ENCODE measurements around the gene GSX1.
"Not testable (repeated sequence)": the region's sequence is repeated elsewhere in the genome, so short reads cannot be mapped to it uniquely, and the experiment has no call there.

GSX1 gene

DNA sequence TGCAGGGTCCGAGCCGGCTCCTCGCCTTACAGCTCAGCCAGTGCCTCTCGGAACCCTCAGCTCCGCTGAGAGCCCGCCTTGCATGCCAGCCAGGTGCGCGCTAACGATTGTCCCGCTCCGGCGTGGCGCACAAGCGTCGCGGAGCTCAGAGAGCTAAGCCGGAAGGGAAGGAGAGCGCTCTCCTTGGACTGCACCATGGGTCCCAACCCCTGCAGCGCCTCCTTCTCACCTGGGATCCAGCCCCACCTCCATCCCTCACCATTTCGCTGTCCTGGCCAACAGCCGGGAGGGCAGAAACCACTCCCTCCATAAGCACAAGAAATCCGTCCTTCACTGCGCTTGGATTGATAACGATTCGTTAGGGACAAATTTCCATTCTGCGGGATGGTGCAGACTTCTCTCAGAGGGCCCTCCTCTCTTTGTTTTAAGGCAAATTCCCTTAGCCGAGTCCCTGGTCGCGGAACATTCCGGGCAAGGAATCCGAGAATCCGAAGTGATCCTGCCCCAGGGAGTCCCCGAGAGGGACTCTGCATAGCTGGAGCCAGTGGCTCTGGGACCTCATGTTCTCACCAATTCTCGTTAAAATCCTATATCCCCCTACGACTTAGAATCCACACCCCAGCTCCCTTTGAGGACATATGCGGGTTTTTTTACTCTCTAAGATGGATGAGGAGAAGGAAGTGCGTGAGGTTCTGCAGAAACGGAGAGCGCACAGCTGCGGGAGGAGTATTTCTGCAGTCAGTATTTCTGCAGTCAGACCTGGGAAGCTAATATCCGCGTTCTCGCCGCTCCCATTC lies 2.8 kb downstream of the GSX1 start:
- no peak for DNase-seq

DNA sequence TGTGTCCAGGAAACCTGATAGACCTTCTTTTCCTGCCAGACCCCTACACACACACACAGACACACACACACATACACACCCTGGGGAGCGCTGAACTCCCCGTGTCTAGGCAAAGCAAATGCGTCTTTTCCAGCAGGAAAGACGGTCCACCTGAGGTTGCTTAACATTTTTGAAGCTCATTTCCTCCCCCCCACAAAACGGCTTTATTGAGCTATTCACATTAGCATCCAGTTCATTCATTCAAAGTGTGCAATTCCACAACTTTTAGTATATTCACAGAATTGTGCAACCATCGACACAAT lies 3.4 kb downstream of the GSX1 start:
- DNase-seq, result no peak

DNA sequence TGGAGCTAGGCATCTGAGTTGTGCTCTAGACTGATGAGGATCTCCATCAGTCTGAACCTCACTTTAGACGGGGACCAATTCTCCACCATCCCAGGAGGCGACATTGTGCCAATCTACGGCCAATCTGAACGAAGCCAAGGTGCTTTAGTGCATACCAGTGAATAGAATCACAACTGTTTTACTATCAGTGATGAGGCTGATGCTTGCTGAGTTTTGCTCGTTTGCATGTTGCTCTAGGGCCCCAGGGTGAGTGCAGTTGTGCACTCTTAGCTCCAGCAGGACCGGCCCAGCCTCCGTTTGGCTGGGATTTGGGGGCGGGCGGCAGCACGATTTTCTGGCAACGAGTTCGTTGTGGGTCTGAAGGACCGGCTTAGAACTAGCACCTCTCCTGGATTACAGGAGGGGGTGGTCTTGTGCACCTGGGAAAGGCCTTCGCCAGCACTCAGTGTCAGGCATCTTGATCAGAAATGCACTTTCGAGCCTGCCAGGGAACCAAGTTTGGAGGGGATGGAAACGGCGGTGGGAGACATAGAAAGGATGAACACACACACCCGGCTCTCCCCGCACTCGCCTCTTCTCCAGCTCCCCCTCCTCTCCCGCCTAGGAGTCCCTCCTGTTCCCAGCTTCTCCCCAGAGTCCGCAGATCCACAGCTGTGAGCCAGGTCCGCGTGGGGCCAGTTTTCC lies 4.4 kb downstream of the GSX1 start:
- no peak for DNase-seq

DNA sequence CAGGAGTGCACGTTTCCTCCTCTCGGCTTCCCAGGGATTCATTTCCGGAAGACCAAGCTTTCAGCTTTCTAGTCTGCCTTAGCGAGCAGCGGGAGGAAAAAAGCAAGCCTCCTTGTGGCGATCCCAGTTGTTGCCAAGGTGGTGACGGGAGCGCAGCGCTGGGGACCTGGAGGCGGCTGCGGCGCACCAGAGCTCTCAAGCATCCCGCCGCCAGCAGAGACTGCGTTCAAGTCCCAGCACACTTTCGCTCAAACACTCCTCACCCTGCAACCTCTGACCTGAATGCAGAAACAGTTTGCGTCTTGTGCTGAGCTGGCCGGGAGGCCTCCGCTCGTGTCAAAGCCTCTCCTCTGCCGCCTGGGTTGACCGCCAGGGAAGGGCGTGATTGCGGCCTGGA lies 4.9 kb downstream of the GSX1 start:
- DNase-seq, result no peak

DNA sequence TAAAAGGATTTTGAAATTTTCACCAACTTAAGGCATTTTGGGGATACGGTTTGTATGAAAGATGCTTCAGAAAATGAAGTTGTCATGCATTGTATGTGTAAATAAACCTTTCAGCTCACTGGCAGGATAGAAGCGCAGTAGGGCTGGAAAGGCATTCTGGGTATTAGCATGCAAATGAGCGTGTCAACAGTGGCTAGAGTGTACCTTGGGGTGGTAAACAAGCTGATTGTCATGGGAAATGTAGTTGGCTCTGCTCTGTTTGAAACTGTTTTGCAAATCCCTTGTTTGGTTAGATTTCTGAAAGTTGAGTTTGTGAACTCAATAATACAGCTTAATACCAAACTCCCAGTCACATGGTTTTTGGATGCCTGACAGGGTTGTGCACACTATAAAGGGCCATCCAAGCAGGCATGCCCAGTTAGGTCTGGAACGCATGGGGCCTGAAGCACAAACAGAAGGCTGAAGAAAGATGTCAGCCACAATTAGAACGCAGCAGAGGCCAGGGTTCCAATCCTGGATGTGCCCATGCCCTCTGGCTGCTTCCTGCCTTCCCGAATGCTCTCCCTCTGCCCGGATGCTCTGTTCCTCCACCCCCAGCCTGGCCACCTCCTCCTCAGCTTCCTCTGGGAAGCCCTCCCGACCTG lies 14.6 kb downstream of the GSX1 start:
- DNase-seq, result no peak

DNA sequence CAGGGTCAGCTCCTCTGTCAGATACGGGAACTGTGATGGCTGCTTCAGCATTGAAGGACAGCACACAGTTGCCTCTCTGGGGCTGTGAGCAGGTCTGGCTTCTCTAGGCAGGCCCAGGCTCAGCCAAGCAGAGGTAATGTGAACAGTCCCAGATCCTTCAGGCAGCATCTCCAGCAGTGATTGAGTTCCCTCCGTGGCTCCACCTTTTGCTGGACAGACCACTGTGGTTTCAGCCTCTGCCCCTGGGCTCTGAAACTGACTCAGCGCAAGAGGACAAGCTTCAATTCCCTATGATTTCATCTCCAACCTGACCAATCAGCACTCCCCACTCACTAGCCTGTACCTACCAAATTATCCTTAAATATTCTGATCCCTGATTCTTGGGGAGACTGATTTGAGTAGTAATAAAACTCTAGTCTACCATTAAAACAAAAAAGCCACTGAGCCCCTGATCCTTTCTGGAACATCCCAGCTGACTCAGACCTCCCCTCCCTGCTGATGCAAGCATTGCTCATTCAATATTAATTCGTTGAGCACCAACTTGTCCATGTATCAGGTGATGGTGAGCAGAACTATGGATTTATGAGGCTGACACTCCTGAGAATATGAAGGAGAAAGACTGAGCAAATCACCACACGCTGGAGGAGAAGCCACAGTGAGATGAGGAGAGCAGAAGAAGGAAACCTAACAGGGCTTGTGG lies 16.7 kb downstream of the GSX1 start:
- no peak for DNase-seq

DNA sequence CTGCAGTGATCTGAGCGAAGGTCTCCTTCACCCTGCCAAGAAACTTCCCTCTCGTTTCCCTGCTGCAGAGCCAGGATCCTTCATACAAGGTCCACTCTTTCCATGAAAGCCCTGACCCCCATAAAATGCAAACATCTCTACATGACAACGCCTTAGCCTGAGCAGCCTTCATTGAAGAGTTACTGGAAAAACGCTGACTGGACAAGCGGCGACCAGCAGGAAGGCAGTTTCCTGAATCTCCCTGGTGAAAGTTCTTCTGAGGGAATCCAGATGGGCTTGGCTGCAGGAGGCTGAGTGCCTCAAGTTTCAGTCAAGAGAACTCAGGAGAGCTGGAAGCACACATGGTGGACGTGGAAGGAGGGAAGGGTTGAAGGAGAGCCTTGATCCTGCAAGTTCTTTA lies 17.7 kb downstream of the GSX1 start:
- no peak for DNase-seq

DNA sequence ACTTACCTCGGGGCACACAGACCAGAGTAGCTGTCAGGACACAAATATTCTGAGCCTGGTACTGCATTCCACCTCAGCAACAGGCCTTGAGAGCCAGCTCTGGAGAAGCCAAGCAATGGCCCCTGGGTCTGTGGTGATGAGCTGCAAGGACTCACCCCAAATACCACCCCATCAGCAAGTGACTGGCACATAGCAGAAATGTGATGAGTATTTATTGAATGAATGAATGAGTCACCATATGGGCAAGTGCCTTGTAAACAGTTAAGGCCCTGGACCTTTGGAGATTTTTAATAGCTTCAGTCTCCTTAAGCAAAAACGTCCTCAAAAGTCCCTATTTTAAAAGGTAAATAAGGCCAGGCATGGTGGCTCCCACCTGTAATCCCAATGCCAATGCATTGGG lies 18.2 kb downstream of the GSX1 start:
- DNase-seq, result no peak

DNA sequence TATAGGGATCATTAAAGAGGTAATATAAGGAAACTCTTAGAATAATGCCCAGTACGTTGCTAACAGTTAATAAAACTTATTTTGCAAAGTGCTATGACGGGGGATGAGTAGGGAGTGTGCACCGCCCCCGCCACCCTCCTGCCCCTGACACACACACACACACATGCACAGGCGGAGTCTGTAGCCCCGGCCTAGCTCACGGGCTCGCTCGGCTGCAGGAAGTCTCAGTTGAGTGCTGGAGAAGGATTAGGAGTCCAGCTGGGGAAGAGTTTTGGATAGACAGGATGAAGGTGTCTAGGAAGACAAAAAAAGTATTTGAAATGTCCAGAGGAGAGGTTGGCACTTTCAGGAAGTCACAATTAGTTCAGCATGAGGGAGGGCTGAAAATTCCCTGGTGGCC lies 21.5 kb downstream of the GSX1 start:
- no peak for DNase-seq

DNA sequence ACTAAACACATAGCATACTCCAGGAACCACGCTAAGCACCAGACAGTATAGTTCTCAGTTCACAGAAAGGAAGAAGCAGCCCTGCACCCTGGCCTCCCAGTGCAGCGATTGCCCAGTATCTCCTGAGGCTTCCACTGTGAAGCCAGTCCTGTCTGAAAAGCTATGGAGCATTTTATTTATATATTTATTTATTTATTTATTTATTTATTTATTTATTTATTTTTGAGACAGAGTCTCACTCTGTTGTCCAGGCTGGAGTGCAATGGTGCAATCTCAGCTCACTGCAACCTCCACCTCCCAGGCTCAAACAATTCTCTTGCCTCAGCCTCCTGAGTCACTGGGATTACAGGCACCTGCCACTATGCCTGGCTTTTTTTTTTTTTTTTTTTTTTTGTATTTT lies 25.5 kb downstream of the GSX1 start:
- DNase-seq, result not testable (repeated sequence)

DNA sequence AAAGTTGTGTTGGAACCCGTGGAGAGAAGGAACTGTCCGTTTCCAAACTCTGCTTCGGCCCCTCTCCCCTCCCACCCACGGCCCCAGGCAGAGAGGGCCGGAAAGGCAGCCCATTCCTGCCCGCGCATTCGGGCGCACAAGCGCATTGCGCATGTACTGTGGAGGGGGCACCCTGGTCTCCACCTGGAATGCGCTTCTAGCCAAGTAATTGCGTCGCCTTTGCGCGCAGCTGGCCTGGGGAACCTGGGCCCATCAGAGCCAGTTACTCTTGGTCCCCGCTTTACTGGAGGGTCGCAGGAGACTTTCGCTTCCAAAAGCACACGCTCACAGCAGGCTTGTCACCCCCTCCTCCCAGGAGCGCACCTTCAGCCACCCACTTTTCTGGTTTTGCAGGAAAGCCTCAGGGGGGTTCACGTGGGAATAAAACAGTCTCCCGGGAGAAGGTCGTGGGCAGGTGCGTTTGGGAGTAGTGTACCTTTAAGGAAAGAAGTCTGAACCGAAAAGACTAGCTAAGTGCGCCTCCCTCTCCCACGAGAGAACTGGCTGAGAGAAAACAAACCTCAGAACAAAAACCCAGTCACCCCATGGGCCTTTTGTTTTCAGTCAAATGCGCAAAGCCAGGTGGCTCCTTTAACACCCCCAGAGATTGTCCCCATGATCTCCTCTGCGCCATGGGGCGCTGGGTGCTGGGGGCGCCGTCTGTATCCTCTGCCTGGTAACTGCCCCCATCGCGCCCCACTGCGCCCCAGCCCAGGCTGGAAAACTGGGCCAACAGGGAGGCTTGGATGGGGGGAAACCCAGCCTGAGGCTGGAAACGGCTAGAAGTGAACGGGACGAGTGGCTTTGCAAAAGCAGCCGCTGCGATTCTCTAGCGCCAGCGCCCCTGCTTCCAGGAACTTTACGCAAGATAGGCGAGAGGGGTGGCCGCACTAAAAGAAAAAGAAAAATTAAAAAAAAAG lies 28.5 kb downstream of the GSX1 start:
- no peak for DNase-seq

DNA sequence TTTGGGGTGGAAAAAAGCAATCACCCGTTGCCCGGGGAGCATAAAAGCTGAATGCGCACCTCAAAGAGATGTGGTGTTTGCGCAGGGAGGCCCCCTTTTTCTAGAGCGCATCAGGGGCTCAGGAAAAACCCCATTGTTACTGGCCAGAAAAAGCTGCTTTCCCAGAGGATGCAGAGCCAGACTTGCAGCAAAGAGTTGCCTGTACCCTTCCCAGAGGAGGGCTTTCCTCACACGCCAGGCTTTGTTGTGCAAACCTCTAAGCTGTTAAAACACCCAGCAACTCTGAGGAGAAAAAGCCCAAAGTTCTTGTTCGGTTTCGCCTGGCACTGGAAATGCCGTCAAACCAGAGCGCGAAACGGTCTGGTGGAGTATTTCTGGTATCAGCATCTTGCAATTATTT lies 29.3 kb downstream of the GSX1 start:
- no peak for DNase-seq

DNA sequence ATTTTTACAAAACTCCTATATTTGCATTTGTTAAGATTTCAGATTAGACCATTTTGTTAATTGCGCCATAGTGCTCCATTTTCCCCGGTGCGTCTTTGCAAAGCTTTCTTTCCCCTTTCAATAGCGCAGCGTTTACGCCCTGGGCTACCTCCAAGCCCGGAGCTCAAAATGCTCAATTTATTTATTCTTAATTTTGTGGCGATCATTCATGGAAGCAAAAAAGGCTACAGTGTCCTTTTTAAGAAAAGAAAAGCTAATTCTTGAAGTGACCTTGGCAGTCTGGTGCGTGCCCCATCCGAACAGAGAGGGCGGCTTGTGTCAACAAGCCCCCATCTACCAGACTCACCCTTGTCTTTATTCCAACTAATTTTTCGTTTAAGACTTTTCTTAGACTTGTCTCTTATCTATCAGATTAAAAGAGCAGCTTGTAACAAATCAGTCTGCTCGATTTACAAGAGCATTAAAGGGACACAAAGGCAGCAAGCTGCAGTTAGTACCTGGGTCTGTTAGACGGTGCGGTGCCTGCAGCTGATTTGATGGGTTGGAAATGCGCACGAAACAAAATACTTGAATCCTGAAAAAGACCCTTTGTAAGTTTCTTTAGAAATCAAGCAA lies 30.1 kb downstream of the GSX1 start:
- DNase-seq, result no peak

DNA sequence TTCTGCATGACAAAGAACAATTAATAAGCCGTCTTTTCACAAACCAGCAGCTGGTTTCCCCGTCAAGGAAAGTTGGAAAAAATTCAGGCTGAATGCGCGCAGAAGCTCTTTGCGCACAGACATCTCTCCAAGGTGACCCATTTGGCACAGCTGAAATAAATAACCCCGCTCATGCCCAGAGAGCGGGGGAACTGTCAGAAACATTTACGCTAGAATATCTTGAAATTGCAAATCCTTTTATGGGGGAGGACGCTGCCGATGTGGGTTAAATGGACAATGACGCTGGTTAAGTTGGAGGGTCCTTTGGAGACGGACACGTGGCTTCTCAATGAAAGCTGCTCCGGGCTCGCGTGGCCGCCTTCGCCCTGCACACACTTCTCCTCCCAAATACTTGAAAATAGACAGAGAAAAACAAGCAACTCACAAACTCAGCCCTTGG lies 30.6 kb downstream of the GSX1 start:
- DNase-seq, result no peak

DNA sequence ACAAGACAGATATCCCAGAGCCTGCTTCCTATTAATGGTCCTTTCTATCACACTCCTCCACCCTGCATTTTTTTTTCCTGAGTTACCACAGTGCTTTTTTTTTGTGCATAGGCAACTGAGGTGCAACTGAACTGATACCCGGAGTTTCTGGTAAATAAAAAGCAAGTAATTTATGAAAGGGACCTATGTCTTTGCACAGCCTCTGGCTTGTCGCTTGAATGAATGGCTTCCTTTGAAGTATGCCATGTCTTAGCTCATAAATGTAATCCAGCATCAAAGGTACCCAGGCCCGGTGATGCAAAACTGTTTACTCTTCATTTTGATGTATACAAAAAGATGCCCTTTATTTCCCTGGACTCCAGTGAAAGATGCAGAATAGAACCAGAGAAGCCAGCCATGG lies 31.8 kb downstream of the GSX1 start:
- DNase-seq, result no peak

DNA sequence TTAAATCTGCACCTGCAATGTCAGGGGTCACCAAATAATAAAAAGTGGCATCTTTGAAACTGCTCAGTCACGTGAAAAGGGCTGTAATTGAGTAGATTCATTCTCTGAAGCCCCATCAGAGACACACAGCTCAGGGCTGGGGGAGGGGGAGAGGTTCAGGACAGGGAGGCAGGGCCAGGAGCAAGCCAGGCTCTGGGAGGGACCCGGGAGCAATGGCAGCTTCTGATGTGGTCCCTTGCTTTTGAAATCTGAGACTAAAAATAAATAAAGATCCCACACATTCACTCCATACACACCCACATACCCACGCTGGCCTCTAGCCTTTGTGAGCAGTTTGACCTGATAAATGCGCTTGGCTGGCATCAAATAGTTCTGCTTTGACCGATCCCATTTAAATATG lies 32.8 kb downstream of the GSX1 start:
- no peak for DNase-seq

DNA sequence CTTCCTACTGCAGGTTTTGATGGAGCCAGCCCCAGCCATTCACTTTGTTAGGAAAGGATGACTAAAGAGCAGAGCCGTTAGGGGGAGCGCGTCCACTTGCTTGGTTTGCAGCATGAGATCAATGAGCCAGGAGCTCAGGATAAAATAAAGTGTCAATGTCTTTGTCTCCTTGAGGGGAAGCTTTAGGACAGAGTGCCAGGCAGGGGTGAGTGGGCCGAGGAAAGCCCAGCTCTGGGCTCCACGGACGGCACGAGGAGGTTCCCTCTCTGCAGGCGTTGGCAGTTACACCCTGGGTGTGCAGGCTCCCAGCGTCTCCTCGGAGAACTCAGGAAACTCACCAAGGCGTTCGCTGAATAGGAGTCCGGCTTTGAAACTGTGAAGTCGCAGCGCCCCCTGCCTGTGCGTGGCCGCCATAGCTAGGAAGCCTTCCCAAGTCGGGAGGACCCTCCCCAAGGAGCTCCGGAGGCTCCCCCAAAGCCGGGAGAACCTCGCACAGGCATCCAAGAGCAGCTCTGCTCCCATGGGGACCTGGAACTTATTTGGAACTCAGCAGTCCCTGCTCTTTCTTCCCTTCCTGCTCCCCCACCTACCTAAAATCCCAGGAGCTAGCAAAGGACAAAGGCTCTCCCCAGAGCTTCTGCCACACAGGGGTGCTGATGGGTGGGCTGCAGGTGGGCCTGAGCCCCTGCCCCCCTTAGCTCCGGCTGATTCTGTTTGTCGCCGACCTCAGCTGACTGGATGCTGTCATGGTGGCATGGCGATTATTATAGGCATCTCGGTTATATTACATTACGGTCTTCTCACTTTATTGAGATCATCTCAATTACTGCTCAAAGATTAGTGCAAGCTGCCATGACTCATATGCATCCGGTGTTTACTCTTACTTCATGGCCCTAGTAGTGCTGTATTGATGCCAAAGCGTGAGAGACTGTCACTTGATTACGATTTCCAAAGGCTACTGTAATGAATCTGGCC lies 34.4 kb downstream of the GSX1 start:
- DNase-seq, result peak; percentile 76

DNA sequence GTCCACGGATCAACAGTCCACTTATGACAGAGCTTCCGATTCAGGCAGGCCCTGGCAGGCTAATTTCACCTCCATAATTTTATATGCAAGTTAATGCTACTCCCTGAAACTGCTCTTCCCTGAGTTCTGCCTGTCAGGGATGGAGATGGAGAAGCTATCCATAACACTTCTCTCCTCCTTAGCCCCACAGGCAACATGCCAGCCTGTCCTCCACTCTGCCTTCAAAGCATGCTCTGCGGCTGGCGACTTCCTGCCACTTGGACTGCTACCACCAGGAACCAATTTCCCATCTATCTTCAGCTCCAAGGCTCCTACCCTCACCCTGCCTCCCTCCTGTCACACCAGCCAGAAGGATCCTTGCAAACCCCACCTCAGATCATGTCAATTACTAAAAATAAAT lies 35.4 kb downstream of the GSX1 start:
- DNase-seq, result no peak

DNA sequence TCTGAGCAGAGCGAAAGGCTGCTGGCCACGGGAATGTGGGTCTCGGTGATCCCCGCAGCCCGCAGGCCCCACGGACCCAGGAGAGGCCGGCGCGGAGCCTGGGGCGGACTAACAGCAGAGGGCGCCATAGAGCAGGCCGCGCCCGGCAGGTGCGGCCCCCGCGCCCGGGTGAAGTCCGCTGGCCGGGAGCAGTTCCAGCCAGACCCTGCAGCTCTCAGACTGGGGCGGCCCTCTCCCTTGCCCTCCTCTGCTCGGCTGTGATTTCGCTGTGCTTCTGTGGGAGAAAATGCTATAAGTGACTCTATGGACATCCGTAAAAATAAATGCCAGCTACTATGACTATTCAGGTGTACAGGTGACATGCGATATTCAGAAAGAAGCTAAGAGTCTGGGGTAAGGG lies 37.7 kb downstream of the GSX1 start:
- peak; percentile 67 for DNase-seq

DNA sequence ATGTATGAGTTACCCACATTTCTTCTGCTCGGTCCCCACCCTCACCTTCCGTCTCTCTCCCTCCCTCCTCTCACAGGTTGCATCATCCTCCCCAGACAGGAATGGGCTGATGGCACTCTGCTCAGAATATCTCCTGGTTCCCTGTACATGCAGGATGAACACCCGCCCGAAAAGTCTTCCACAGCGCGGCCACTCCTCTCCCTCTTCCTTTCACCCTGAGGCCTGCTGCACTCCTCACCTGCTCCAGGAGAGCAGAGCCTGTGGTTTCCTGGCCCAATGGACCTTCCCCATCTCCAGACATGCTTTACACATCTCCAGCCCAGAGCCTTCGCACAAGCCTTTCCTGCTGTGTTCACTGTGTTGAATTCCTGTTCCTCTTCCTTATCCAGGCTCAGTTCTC lies 40.9 kb downstream of the GSX1 start:
- DNase-seq, result no peak

DNA sequence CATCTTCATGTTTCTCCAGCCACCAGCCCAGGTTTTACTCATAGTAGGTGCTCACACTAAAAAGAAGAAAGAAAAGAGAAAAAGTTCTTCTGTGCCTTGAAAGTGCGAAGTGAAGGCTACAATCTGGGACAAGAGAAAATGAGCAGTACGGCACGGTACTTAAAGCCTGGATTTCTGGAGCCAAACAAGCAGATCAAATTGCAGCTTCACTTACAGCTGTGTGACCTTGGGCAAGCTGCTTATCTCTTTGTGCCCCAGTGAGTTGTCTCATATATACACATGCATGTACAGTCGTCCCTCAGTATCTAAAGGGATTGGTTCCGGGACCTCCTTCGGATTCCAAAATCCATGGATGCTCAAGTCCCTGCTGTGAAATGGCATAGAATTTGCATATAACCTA lies 41.8 kb downstream of the GSX1 start:
- DNase-seq, result no peak

Data from CD4-positive, alpha-beta T cell treated with Interleukin-17A for 4 hours (primary cell).